ENCODE results near the gene GNAL.
A peak's percentile ranks its signal among the peaks of the same experiment; 100 is the strongest.

Gene GNAL

DNA sequence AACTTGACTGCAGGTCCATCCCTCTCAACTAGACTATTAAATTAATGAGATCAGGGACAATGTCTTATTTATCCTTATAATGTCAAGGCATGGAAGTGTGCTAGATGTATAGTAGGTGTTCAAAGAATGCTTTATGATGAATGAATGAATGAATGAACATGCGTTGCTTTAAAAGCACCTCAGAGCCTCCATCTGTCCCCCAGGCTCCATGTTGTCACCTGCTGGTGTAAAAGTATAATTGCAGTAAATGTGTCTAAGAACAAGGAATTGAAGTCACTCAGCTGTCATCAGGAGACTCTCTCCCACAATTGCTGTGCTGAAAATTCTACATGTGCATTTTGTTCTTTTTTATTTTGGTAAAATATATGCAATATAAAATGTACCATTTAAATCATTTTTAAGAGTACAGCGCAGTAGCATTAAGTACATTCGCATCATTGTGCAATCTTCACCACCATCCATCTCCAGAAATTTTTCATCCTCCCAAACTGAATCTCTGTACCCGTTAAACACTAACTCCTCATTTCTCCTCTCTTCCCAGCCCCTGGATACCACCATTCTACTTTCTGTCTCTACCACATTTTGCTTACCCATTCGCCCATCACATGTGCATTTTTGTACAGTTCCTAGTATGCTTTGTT, 52.6 kb downstream of the GNAL start:
- TF ChIP-seq EZH2 (IDR thresholded peaks at IDR 0.05) (no peak), POLR2AphosphoS5 (IDR thresholded peaks at IDR 0.05; ENCODE audit: borderline replicate concordance, low read depth, low read length) (no peak), FOXP2 (optimal IDR thresholded peaks at IDR 0.05; ENCODE audit: control extremely low read depth, extremely low read length, insufficient read depth) (no peak)
- Histone ChIP-seq H3K4me3 (no peak overlapping the region), H3K9ac (ENCODE audit: insufficient read length) (no peak overlapping the region), H3K9me3 (ENCODE audit: low read depth, low read length) (no peaks in the 10 kb centered on the region), H3K36me3 (ENCODE audit: insufficient read depth, low read length) (no peaks in the 10 kb centered on the region), H3K27ac (no peak overlapping the region)
- no peak for DNase-seq (ENCODE audit: low read depth, low spot score)

DNA sequence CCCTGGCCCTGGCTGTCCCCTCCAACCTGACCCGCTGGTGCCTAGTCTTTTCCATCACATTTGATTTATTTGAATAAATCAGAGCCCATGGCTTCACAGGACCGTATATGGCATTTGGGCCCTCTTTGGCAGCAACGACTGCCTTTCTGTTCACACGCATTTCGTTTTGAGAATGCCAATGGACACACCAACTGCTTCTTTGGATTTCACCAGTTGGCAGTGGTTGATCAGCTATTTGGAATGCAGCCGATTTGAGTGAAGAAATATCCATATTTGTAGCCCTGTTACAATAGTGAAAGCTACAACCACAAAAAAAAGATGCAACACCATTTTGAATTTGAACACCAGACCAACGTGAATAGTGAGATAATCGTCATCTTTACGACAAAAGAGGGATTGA, 56.5 kb downstream of the GNAL start:
- Histone ChIP-seq H3K9me3 (ENCODE audit: low read depth, low read length) (no peaks in the 10 kb centered on the region), H3K9ac (ENCODE audit: insufficient read length) (no peak overlapping the region), H3K27ac (no peak overlapping the region), H3K4me3 (no peak overlapping the region), H3K36me3 (ENCODE audit: insufficient read depth, low read length) (no peaks in the 10 kb centered on the region)
- DNase-seq (ENCODE audit: low read depth, low spot score) = no peak
- no peak for TF ChIP-seq EZH2 (IDR thresholded peaks at IDR 0.05)
- no peak for TF ChIP-seq POLR2AphosphoS5 (IDR thresholded peaks at IDR 0.05; ENCODE audit: borderline replicate concordance, low read depth, low read length)
- TF ChIP-seq FOXP2 (optimal IDR thresholded peaks at IDR 0.05; ENCODE audit: control extremely low read depth, extremely low read length, insufficient read depth) = no peak

DNA sequence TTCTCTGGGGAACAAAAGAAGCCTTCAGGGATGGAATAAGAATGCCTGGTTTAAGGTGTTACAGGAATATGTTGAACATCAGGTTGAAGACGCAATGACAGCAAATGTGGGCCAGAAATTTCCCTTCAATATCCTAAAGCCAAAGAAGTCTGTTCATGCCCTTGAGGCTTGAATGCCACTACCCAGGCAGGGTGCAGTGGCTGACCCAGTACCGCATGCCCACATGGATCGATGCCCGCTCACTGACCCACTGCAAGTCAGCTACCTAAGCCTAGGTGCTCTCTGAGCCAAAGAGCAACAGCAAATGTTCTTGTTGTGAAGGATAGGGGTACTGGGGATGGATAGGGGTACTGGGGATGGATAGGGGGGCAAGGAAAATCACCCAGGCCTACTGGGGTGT, 58.2 kb downstream of the GNAL start:
- Histone ChIP-seq H3K9me3 (ENCODE audit: low read depth, low read length) (no peaks in the 10 kb centered on the region), H3K9ac (ENCODE audit: insufficient read length) (no peak overlapping the region), H3K36me3 (ENCODE audit: insufficient read depth, low read length) (no peaks in the 10 kb centered on the region), H3K27ac (no peak overlapping the region), H3K4me3 (no peak overlapping the region)
- TF ChIP-seq FOXP2 (optimal IDR thresholded peaks at IDR 0.05; ENCODE audit: control extremely low read depth, extremely low read length, insufficient read depth) = no peak
- no peak for TF ChIP-seq POLR2AphosphoS5 (IDR thresholded peaks at IDR 0.05; ENCODE audit: borderline replicate concordance, low read depth, low read length)
- no peak for TF ChIP-seq EZH2 (IDR thresholded peaks at IDR 0.05)
- no peak for DNase-seq (ENCODE audit: low read depth, low spot score)

DNA sequence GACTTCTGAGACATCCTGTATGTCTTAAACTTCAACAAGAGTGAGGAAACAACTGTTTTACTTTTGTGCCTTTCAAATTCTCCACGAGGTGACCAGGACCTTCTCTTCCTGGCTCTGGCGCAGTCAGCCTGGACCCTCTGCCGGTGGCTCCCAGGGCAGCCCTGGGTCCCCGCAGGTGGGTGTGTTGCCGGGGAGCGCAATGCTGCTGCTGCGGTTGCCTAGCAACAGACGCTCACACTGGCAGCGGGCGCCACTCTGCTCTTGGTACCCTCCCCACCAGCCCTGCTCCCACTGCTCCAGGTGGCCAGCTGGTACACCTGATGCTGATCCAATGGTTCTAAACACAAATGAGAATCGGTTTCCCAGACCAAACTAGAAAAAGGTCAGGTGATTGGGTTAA, 58.7 kb downstream of the GNAL start:
- H3K27ac ChIP-seq = no peak overlapping the region
- TF ChIP-seq EZH2 (IDR thresholded peaks at IDR 0.05) (no peak), POLR2AphosphoS5 (IDR thresholded peaks at IDR 0.05; ENCODE audit: borderline replicate concordance, low read depth, low read length) (no peak), FOXP2 (optimal IDR thresholded peaks at IDR 0.05; ENCODE audit: control extremely low read depth, extremely low read length, insufficient read depth) (no peak)
- no peak overlapping the region for H3K4me3 ChIP-seq
- no peak overlapping the region for H3K9ac ChIP-seq (ENCODE audit: insufficient read length)
- DNase-seq (ENCODE audit: low read depth, low spot score) = no peak
- no peaks in the 10 kb centered on the region for H3K36me3 ChIP-seq (ENCODE audit: insufficient read depth, low read length)
- no peaks in the 10 kb centered on the region for H3K9me3 ChIP-seq (ENCODE audit: low read depth, low read length)

DNA sequence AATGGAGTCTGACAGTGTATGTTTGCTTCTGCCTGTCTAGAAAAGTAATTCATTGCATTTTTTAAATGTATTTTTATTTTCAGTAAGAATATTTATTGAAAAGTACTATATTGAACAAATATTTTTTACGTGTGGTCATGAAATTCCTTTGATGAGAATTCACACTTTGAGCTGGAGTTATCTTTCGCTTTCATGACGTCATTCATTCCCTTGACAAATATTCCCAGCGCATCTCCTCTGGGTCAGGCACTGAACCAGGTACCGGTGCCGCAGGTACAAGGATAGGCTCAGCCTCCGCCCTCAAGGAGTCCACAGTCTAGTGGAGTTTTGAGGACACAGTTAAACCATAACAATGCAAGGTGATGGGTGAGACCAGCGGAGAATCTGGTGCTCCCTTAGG, 60.2 kb downstream of the GNAL start:
- H3K27ac ChIP-seq = no peak overlapping the region
- H3K9me3 ChIP-seq (ENCODE audit: low read depth, low read length) = no peaks in the 10 kb centered on the region
- no peak for DNase-seq (ENCODE audit: low read depth, low spot score)
- H3K9ac ChIP-seq (ENCODE audit: insufficient read length) = no peak overlapping the region
- H3K4me3 ChIP-seq = no peak overlapping the region
- no peaks in the 10 kb centered on the region for H3K36me3 ChIP-seq (ENCODE audit: insufficient read depth, low read length)
- no peak for TF ChIP-seq FOXP2 (optimal IDR thresholded peaks at IDR 0.05; ENCODE audit: control extremely low read depth, extremely low read length, insufficient read depth)
- no peak for TF ChIP-seq POLR2AphosphoS5 (IDR thresholded peaks at IDR 0.05; ENCODE audit: borderline replicate concordance, low read depth, low read length)
- no peak for TF ChIP-seq EZH2 (IDR thresholded peaks at IDR 0.05)

DNA sequence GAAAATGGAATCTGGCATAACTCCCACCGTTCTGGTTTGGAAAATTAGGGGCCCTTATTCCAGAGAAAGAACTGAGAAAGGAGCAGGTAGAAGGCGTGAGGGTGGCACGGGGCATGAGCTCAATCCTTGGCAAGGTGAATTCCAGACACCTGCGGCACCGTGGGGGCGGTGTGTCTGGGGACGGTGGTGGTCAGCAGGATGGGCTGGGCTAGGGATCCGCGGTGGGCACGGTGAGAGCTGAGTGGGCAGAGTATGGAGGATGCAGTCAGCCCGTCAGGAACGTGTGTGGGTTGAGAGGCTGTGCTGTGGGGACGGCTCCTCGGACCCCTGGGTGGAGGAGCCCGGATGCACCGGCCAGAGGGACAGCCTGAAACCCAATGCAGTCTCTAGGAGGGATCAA, 61.1 kb downstream of the GNAL start:
- no peak for DNase-seq (ENCODE audit: low read depth, low spot score)
- no peak overlapping the region for H3K9ac ChIP-seq (ENCODE audit: insufficient read length)
- no peak for TF ChIP-seq FOXP2 (optimal IDR thresholded peaks at IDR 0.05; ENCODE audit: control extremely low read depth, extremely low read length, insufficient read depth)
- TF ChIP-seq EZH2 (IDR thresholded peaks at IDR 0.05) = no peak
- TF ChIP-seq POLR2AphosphoS5 (IDR thresholded peaks at IDR 0.05; ENCODE audit: borderline replicate concordance, low read depth, low read length) = no peak
- no peaks in the 10 kb centered on the region for H3K9me3 ChIP-seq (ENCODE audit: low read depth, low read length)
- H3K36me3 ChIP-seq (ENCODE audit: insufficient read depth, low read length) = no peaks in the 10 kb centered on the region
- no peak overlapping the region for H3K27ac ChIP-seq
- H3K4me3 ChIP-seq = no peak overlapping the region

DNA sequence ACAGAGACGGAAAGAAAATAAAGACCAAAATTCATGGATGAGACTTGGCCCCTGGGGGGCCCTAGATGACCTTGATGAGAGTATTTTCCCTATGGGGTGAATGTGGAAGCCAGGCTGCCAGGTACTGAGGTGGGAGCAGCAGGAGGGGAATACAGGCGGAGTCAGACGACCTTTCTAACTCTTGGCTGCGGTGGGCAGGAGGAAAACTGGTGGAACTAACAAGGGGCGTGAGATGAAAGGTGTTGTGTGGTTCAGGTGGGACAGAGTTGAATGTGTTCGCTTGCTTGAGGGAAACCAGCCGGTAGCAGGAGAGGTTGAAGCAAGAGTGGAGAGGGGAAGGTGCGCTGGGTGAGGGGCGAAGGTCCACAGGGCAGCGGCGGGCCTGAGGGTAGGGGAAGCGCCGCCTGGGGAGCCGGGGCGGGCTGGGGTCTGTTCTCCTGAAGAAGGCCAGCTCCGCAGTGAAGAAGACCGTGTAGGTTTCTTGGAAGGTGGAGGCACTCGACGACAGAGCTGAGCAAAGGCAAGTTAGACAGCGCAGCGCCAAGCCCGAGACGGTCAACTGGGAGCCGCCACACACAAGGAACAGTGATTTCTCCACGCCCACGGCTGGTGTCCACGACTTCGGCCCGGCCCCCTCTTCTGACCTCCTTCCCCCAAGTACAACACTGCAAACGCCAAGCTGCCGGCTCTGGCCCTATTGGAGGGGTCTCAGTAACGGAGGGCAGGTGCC, 61.7 kb downstream of the GNAL start:
- Histone ChIP-seq H3K36me3 (ENCODE audit: insufficient read depth, low read length) (no peaks in the 10 kb centered on the region), H3K9me3 (ENCODE audit: low read depth, low read length) (no peaks in the 10 kb centered on the region), H3K27ac (no peak overlapping the region), H3K4me3 (no peak overlapping the region), H3K9ac (ENCODE audit: insufficient read length) (no peak overlapping the region)
- no peak for DNase-seq (ENCODE audit: low read depth, low spot score)
- TF ChIP-seq EZH2 (IDR thresholded peaks at IDR 0.05) = no peak
- no peak for TF ChIP-seq POLR2AphosphoS5 (IDR thresholded peaks at IDR 0.05; ENCODE audit: borderline replicate concordance, low read depth, low read length)
- no peak for TF ChIP-seq FOXP2 (optimal IDR thresholded peaks at IDR 0.05; ENCODE audit: control extremely low read depth, extremely low read length, insufficient read depth)

DNA sequence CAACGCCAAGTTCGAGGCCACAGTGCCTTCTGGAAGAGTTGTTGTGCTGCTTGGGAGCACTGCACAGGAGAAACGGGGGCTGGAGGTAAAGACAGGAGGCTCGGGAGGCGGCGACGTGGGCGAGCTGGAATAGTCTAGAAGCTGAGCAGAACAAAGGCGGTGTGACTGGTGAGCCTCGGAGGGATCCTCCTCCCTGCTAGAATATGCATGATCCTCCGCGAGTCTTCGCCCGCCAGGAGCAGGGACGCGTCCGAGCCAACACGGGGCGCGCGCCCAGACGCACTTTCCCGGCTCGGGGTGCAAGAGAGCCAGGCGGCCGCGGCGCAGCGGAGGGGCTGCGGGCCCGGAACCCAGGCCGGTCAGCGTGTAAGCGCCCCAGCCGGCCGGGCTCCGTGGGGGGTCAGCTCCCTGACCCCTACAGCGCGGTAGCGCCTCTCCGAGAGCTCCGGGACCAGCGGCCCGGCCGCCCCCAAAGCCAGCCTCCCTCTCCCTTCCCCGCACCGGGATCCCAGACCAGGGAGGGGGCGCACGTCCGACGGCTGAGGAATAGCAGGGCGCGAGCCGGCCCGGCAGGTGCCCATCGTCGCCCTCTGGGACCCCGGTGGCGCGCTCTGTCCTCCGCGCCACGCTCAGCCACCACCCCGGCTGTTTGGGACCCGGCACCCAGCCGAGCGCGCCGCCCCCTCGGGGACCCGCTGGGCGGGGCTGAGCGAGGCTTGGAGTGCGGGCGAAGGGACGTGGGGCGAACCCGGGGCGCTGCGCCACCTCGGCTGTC, 62.5 kb downstream of the GNAL start:
- TF ChIP-seq POLR2AphosphoS5 (IDR thresholded peaks at IDR 0.05; ENCODE audit: borderline replicate concordance, low read depth, low read length) = no peak
- no peak for TF ChIP-seq FOXP2 (optimal IDR thresholded peaks at IDR 0.05; ENCODE audit: control extremely low read depth, extremely low read length, insufficient read depth)
- peak; percentile 69 for TF ChIP-seq EZH2 (IDR thresholded peaks at IDR 0.05)
- Histone ChIP-seq H3K9ac (ENCODE audit: insufficient read length) (no peak overlapping the region), H3K27ac (no peak overlapping the region), H3K4me3 (peak overlapping the region; percentile 69), H3K9me3 (ENCODE audit: low read depth, low read length) (no peaks in the 10 kb centered on the region), H3K36me3 (ENCODE audit: insufficient read depth, low read length) (no peaks in the 10 kb centered on the region)
- no peak for DNase-seq (ENCODE audit: low read depth, low spot score)
